Measurements from ENCODE around the gene COQ3. TPM values are rescaled to one million over a fixed set of nuclear protein-coding genes. Genes with fewer than 3 reads are reported as not detected.

The COQ3 gene
- total RNA-seq, 1 experiment from 2014 or later: 10.9 TPM

GRCh38 chr6:99390896-99391295 is 3.1 kb downstream of the COQ3 start:
- Histone ChIP-seq H3K79me2 (ENCODE audit: insufficient read depth, low read length) (no peaks in the 10 kb centered on the region), H3K9me3 (ENCODE audit: control insufficient read depth, low read depth, low read length) (no peaks in the 10 kb centered on the region), H3K56ac (ENCODE audit: insufficient read length, low read depth, low read length) (no peak overlapping the region), H3K4ac (ENCODE audit: low read depth, low read length) (no peak overlapping the region), H3K14ac (ENCODE audit: insufficient read depth, low read length) (no peak overlapping the region), H4K20me1 (ENCODE audit: control insufficient read depth, insufficient read depth, insufficient read length) (no peaks in the 10 kb centered on the region), H3T11ph (ENCODE audit: low read length) (no peak overlapping the region), H3K4me1 (ENCODE audit: insufficient read depth, low read length) (no peaks in the 10 kb centered on the region), H3K23me2 (ENCODE audit: insufficient read length, low read depth, low read length, poor library complexity, severe bottlenecking) (no peaks in the 10 kb centered on the region), H4K8ac (replicated peaks; ENCODE audit: insufficient read length, low read depth, low read length) (no peak overlapping the region), H2BK12ac (ENCODE audit: insufficient read length, low read depth, low read length) (no peak overlapping the region), H2BK120ac (ENCODE audit: low read depth, low read length, poor library complexity, severe bottlenecking) (no peak overlapping the region), H2AFZ (ENCODE audit: low read length) (no peak overlapping the region), H3K18ac (ENCODE audit: insufficient read length, low read depth, low read length) (no peak overlapping the region), H4K91ac (ENCODE audit: insufficient read length, low read depth, low read length) (no peak overlapping the region), H3K23ac (ENCODE audit: insufficient read length, low read depth, low read length) (no peak overlapping the region), H3K9ac (ENCODE audit: extremely low read depth, insufficient read length, low read length) (no peak overlapping the region), H2BK5ac (ENCODE audit: insufficient read length, low read length) (no peak overlapping the region), H2AK5ac (ENCODE audit: insufficient read length, low read length) (no peak overlapping the region), H4K5ac (ENCODE audit: insufficient read length, low read depth, low read length) (no peak overlapping the region), H3K27ac (ENCODE audit: insufficient read length, low read depth, low read length) (no peak overlapping the region), H2BK15ac (ENCODE audit: low read depth, low read length) (no peak overlapping the region), H3K4me2 (ENCODE audit: insufficient read depth, insufficient read length, low read length) (no peak overlapping the region), H3K27me3 (ENCODE audit: insufficient read depth, low read length) (no peaks in the 10 kb centered on the region), H3K79me1 (ENCODE audit: insufficient read depth, low read depth, low read length, poor library complexity, severe bottlenecking) (no peaks in the 10 kb centered on the region), H2BK20ac (ENCODE audit: low read depth, low read length, poor library complexity, severe bottlenecking) (no peak overlapping the region)
- Mint-ChIP-seq H3K36me3 (ENCODE audit: insufficient read depth in 1 of 3, low read depth in 3 of 3) (no peaks in the 10 kb centered on the region), H3K4me1 (peaks cover 0 to 5% of the 10 kb centered on the region in 2 experiments), H3K27ac (no peak overlapping the region), H3K4me3 (no peak overlapping the region), H3K9me3 (no peaks in the 10 kb centered on the region), H3K27me3 (ENCODE audit: low read depth) (peaks cover 2% of the 10 kb centered on the region)
- TF ChIP-seq CTCF (conservative IDR thresholded peaks at IDR 0.05): no peak
- DNase-seq: no peak
- no CpG with 5 or more reads among the region's 3 CpGs for WGBS (ENCODE audit: extremely low coverage, insufficient read length, low lambda C conversion rate)

All from H9 (cell line).